ENCODE results near the gene SPATA21. TPM values are rescaled to one million over a fixed set of nuclear protein-coding genes. Genes with fewer than 3 reads are reported as not detected.

The SPATA21 gene
- total RNA-seq, 2 donors from 2014 or later, result not detected

DNA sequence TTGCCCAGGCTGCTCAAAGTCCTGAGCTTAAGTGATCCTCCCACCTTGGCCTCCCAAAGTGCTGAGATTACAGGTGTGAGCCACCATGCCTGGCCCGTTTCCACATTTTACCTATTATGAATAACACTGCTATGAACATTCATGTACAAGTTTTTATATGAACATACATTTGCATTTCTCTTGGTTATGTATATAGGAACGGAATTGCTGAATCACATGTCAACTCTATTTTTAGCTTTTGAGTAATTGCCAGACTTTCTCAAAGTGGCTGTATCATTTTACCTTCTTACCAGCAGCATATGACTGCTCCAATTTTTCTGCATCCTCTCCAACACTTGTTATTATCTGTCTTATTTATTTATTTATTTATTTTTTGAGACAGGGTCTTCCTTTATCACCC, 2.7 kb downstream of the SPATA21 start:
- Histone ChIP-seq H3K9me3 (no peaks in the 10 kb centered on the region), H3K4me3 (no peak overlapping the region), H3K4me1 (ENCODE audit: control insufficient read depth in 1 of 2, low read depth in 2 of 2) (no peaks in the 10 kb centered on the region), H3K27ac (no peak overlapping the region), H3K36me3 (no peaks in the 10 kb centered on the region), H3K27me3 (replicated peaks; ENCODE audit: insufficient read depth) (no peaks in the 10 kb centered on the region)
- DNase-seq (ENCODE audit: low spot score), result no peak
- TF ChIP-seq, protein P1, sequence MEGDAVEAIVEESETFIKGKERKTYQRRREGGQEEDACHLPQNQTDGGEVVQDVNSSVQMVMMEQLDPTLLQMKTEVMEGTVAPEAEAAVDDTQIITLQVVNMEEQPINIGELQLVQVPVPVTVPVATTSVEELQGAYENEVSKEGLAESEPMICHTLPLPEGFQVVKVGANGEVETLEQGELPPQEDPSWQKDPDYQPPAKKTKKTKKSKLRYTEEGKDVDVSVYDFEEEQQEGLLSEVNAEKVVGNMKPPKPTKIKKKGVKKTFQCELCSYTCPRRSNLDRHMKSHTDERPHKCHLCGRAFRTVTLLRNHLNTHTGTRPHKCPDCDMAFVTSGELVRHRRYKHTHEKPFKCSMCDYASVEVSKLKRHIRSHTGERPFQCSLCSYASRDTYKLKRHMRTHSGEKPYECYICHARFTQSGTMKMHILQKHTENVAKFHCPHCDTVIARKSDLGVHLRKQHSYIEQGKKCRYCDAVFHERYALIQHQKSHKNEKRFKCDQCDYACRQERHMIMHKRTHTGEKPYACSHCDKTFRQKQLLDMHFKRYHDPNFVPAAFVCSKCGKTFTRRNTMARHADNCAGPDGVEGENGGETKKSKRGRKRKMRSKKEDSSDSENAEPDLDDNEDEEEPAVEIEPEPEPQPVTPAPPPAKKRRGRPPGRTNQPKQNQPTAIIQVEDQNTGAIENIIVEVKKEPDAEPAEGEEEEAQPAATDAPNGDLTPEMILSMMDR (IDR thresholded peaks at IDR 0.05), result no peak
- no peak for ATAC-seq (ENCODE audit: insufficient number of reproducible peaks, low FRiP score, low read depth)

DNA sequence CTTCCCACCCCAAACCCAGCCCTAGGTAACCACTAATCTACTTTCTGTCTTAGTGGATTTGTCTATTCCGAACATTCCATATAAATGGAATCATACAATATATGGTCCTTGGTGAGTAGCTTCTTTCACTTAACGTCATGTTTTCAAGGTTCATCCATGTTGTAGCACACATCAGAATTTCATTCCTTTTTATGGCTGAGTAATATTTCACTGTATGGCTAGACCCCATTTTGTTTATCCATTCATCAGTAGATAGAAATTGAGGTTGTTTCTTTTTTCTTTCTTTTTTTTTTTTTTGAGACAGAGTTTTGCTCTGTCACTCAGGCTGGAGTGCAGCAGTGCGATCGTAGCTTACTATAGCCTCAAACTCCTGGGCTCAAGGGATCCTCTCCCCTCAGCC, 3.2 kb downstream of the SPATA21 start:
- DNase-seq (ENCODE audit: low spot score), result no peak
- H3K27ac ChIP-seq, result no peak overlapping the region
- TF ChIP-seq, protein P1 (IDR thresholded peaks at IDR 0.05), result no peak
- no peak for ATAC-seq (ENCODE audit: insufficient number of reproducible peaks, low FRiP score, low read depth)
- no peaks in the 10 kb centered on the region for H3K9me3 ChIP-seq
- no peaks in the 10 kb centered on the region for H3K36me3 ChIP-seq
- H3K4me3 ChIP-seq, result no peak overlapping the region
- no peaks in the 10 kb centered on the region for H3K4me1 ChIP-seq (ENCODE audit: control insufficient read depth in 1 of 2, low read depth in 2 of 2)
- no peaks in the 10 kb centered on the region for H3K27me3 ChIP-seq (replicated peaks; ENCODE audit: insufficient read depth)

DNA sequence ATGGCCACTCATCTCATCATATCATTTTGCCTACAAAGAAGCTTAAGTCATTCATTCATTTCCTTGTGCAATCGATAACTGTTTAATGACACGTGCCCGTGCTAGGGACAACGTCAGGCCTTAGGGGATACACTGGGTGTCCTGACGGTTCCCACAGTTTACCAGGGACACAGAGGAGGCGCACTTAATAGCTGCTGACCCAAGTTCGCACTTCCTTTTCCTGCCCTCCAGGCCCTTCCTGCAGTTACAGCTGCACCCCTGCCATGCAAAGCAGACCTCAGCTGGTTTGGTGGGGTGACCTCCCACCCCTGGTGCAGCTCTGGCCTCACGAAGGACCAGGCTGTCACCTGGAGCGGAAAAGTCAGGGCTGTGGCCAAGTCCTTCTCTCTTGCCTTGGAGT, 4.2 kb downstream of the SPATA21 start:
- TF ChIP-seq, protein P1 (IDR thresholded peaks at IDR 0.05), result no peak
- no peaks in the 10 kb centered on the region for H3K36me3 ChIP-seq
- H3K4me1 ChIP-seq (ENCODE audit: control insufficient read depth in 1 of 2, low read depth in 2 of 2), result no peaks in the 10 kb centered on the region
- no peaks in the 10 kb centered on the region for H3K27me3 ChIP-seq (replicated peaks; ENCODE audit: insufficient read depth)
- no peak overlapping the region for H3K27ac ChIP-seq
- ATAC-seq (ENCODE audit: insufficient number of reproducible peaks, low FRiP score, low read depth), result no peak
- DNase-seq (ENCODE audit: low spot score), result no peak
- no peak overlapping the region for H3K4me3 ChIP-seq
- H3K9me3 ChIP-seq, result no peaks in the 10 kb centered on the region

DNA sequence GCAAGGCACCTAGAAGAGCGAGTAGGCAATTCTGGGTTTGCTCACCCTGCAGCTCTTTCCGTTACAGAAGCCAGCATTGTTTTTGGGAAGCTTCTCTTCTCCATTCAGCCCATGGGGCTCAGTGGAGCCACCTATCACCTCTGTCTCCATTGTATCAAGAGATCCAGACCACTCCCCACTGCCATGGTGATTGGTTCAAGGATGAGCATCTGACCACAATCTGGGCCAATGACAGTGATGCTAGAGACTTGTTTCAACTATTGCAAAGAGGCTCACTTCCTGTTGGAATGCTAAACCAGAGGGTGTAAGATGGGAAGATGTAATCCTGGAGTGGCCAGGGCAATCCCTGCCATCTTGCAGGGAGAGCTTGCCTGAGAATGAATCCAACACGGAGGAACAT, 6.6 kb downstream of the SPATA21 start:
- TF ChIP-seq, protein P1 (IDR thresholded peaks at IDR 0.05), result no peak
- no peak overlapping the region for H3K27ac ChIP-seq
- no peaks in the 10 kb centered on the region for H3K9me3 ChIP-seq
- DNase-seq (ENCODE audit: low spot score) (no peak), ATAC-seq (ENCODE audit: insufficient number of reproducible peaks, low FRiP score, low read depth) (no peak)
- H3K4me3 ChIP-seq, result no peak overlapping the region
- H3K4me1 ChIP-seq (ENCODE audit: control insufficient read depth in 1 of 2, low read depth in 2 of 2), result no peaks in the 10 kb centered on the region
- H3K36me3 ChIP-seq, result no peaks in the 10 kb centered on the region
- no peaks in the 10 kb centered on the region for H3K27me3 ChIP-seq (replicated peaks; ENCODE audit: insufficient read depth)

DNA sequence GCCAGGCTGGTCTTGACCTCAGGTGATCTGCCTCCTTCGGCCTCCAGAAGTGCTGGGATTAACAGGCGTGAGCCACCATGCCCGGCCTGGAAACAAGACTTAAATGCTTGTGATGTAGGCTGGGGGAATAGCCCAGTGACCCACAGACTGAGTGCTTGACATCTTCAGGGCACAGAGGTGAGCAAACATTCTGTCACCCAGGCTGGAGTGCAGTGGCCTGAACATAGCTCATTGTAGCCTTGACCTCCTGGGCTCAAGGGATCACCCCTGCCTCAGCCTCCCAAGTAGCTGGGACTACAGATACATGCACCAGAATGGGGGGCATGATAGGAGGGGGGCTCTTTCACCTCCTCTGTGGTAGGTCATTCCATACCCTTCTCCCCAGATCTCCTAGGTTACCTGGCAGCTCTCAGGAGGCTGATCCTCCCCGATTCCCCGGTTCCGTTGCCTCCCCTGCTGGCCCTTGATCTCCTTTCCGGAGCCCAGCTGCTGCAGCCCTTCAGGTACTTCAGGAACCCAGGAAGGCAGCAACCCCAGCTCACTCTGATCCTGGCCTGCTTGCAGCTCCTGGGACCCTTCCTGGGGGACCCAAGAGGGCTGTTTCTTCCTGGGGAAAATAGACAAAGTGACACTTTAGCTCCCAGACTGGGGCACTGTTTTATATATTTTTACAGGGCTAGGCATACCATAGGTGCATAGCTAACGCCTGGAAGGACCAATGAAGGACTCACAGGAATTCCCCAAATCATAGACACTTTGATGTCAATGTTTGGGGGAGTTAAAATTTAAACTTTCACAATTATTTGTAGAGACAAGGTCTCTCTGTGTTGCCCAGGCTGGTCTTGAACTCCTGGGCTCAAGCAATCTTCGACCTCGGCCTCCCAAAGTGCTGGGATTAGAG, 11.8 kb downstream of the SPATA21 start:
- Histone ChIP-seq H3K9me3 (no peaks in the 10 kb centered on the region), H3K4me1 (ENCODE audit: control insufficient read depth in 1 of 2, low read depth in 2 of 2) (no peaks in the 10 kb centered on the region), H3K36me3 (no peaks in the 10 kb centered on the region), H3K27me3 (replicated peaks; ENCODE audit: insufficient read depth) (no peaks in the 10 kb centered on the region), H3K4me3 (no peak overlapping the region), H3K27ac (no peak overlapping the region)
- DNase-seq (ENCODE audit: low spot score) (no peak), ATAC-seq (ENCODE audit: insufficient number of reproducible peaks, low FRiP score, low read depth) (no peak)
- TF ChIP-seq, protein P1 (IDR thresholded peaks at IDR 0.05), result no peak

Measured in thoracic aorta (tissue), 2 donors.